Natural killer cell (primary cell): ENCODE data around the gene ZSCAN5B. TPM values are rescaled to one million over a fixed set of nuclear protein-coding genes. Genes with fewer than 3 reads are reported as not detected.

ENCODE experiments used
- ATAC-seq, 3 donors: fragments of 150-1000 bp in 2 of 3; fragments of 200-7000 bp in 1 of 3; cut with Tn5 transposase; 1 replicate in 1 of 3; 2 replicates in 2 of 3; pipeline ENCODE4 v1.10.0; 2021; ENCODE audit warnings: mild to moderate bottlenecking in 2 of 3, moderate library complexity in 2 of 3
- DNase-seq, 2 donors: peaks; one replicate each; pipeline versions ENCODE4 v3.0.0 to v3.0.0-alpha.2; 2013 to 2021; ENCODE audit warnings: mixed read lengths in 1 of 2
- H3K27ac ChIP-seq: one replicate; pipeline ENCODE4 v1.5.1; 2013; ENCODE audit warnings: mild to moderate bottlenecking, low read length
- H3K27me3 ChIP-seq: one replicate; pipeline ENCODE4 v1.6.1; 2013; ENCODE audit warnings: low read length; ENCODE audit not compliant: control insufficient read depth, insufficient read depth
- H3K36me3 ChIP-seq: one replicate; pipeline ENCODE4 v1.6.1; 2013; ENCODE audit warnings: low read length; ENCODE audit not compliant: control insufficient read depth, insufficient read depth
- H3K4me1 ChIP-seq: one replicate; pipeline ENCODE4 v1.6.1; 2013; ENCODE audit warnings: low read length; ENCODE audit not compliant: control insufficient read depth, insufficient read depth
- H3K4me3 ChIP-seq: one replicate; pipeline ENCODE4 v1.5.1; 2013; ENCODE audit warnings: low read length
- H3K9me3 ChIP-seq: one replicate; pipeline ENCODE4 v1.6.1; 2013; ENCODE audit warnings: low read length; ENCODE audit not compliant: control insufficient read depth, insufficient read depth
- H3K27ac Mint-ChIP-seq, 2 donors: one replicate each; pipeline ENCODE4 v1.8.0; 2022; ENCODE audit warnings: mild to moderate bottlenecking in 2 of 2, mixed read lengths in 2 of 2, moderate library complexity in 1 of 2
- H3K27me3 Mint-ChIP-seq, 2 donors: one replicate each; pipeline ENCODE4 v1.8.0; 2022; ENCODE audit warnings: low read depth in 2 of 2, mixed read lengths in 2 of 2
- H3K36me3 Mint-ChIP-seq: one replicate; pipeline ENCODE4 v1.8.0; 2022; ENCODE audit warnings: mixed read lengths
- H3K4me1 Mint-ChIP-seq, 2 donors: one replicate each; pipeline ENCODE4 v1.8.0; 2022; ENCODE audit warnings: mixed read lengths in 2 of 2
- H3K4me3 Mint-ChIP-seq: one replicate; pipeline ENCODE4 v1.8.0; 2022; ENCODE audit warnings: mild to moderate bottlenecking, moderate library complexity, mixed read lengths
- H3K9me3 Mint-ChIP-seq, 2 donors: one replicate each; pipeline ENCODE4 v1.8.0; 2022; ENCODE audit warnings: mixed read lengths in 2 of 2
- CTCF ChIP-seq: fragments of 200-600 bp; IDR thresholded peaks from one replicate; pipeline ENCODE4 v1.8.0; 2022; ENCODE audit warnings: antibody characterized with exemption
- WGBS: methylation state at CpG from one replicate; pipeline ENCODE4 v1.1.7; 2013; ENCODE audit warnings: missing lambda C conversion rate; ENCODE audit not compliant: insufficient coverage; 5-methylcytosine and 5-hydroxymethylcytosine counted together
- intact Hi-C: fragments of 100-400 bp; cut with micrococcal nuclease; formaldehyde crosslinking; loops from one replicate; pipeline ENCODE4 v1.14.2; 2022
- total RNA-seq, 4 donors: library from RNA; stranded (reverse); fragments of 120-200 nt in 1 of 4; gene quantifications; one replicate each; pipeline versions ENCODE4 v1.2.3 to v1.2.4, GENCODE V29; 2013 to 2022

ZSCAN5B gene
- total RNA-seq, 3 donors from 2014 or later (not counting 1 experiment from before 2014, with no cell fraction given), result not detected

GRCh38 chr19:56201973-56202372 is 4.4 kb upstream of the ZSCAN5B start, which contains the start of gene ZSCAN5C:
Gene ZSCAN5C, plus strand, starts transcription at chr19:56202273. Its CDS starts 3,641 bp downstream, at chr19:56205914.
- Histone ChIP-seq H3K4me3 (no peak within 1 kb of the TSS), H3K36me3 (no peaks in the 10 kb centered on the region), H3K4me1 (no peaks in the 10 kb centered on the region), H3K9me3 (no peaks in the 10 kb centered on the region), H3K27ac (no peak within 1 kb of the TSS), H3K27me3 (no peaks in the 10 kb centered on the region)
- Mint-ChIP-seq H3K27me3 (peaks cover 0 to 12% of the 10 kb centered on the region in 2 donors), H3K36me3 (no peaks in the 10 kb centered on the region), H3K4me3 (no peak within 1 kb of the TSS), H3K4me1 (no peaks in the 10 kb centered on the region), H3K27ac (no peak within 1 kb of the TSS), H3K9me3 (no peaks in the 10 kb centered on the region)
- no peak for TF ChIP-seq CTCF
- no peak for ATAC-seq
- intact Hi-C loops, result no loop called here
- 79% methylated on average over 2 of the region's 3 CpGs for WGBS
- DNase-seq, result no peak

- H3K27ac Mint-ChIP-seq, result no peak overlapping the region
- no peak overlapping the region for H3K4me3 Mint-ChIP-seq
- no peaks in the 10 kb centered on the region for H3K36me3 Mint-ChIP-seq
- no peak overlapping the region for H3K27ac ChIP-seq
- no peaks in the 10 kb centered on the region for H3K9me3 Mint-ChIP-seq
- ATAC-seq, result no peak
- intact Hi-C loops, result no loop called here
- TF ChIP-seq CTCF, result no peak
- WGBS, result 69% methylated on average over 4 of the region's 7 CpGs
- H3K36me3 ChIP-seq, result no peaks in the 10 kb centered on the region
- H3K27me3 Mint-ChIP-seq, result peaks cover 0 to 9% of the 10 kb centered on the region in 2 donors
- H3K4me1 Mint-ChIP-seq, result no peaks in the 10 kb centered on the region
- H3K27me3 ChIP-seq, result no peaks in the 10 kb centered on the region
- no peaks in the 10 kb centered on the region for H3K4me1 ChIP-seq
- DNase-seq, result no peak
- no peaks in the 10 kb centered on the region for H3K9me3 ChIP-seq
- H3K4me3 ChIP-seq, result no peak overlapping the region
Measured at GRCh38 chr19:56199687-56200086, 2.1 kb upstream of the ZSCAN5B start.

- intact Hi-C loops, result no loop called here
- H3K36me3 ChIP-seq, result no peaks in the 10 kb centered on the region
- 94% methylated on average over 12 of the region's 12 CpGs for WGBS
- H3K27me3 ChIP-seq, result no peaks in the 10 kb centered on the region
- H3K27ac ChIP-seq, result no peak overlapping the region
- H3K4me3 ChIP-seq, result no peak overlapping the region
- ATAC-seq (no peak), DNase-seq (no peak)
- no peaks in the 10 kb centered on the region for H3K4me1 ChIP-seq
- Mint-ChIP-seq H3K4me1 (no peaks in the 10 kb centered on the region), H3K9me3 (no peaks in the 10 kb centered on the region), H3K27me3 (no peaks in the 10 kb centered on the region), H3K27ac (no peak overlapping the region), H3K36me3 (no peaks in the 10 kb centered on the region), H3K4me3 (no peak overlapping the region)
- no peaks in the 10 kb centered on the region for H3K9me3 ChIP-seq
- TF ChIP-seq CTCF, result no peak
Measured at GRCh38 chr19:56193981-56194640, 3.5 kb downstream of the ZSCAN5B start.

- H3K9me3 Mint-ChIP-seq, result no peaks in the 10 kb centered on the region
- H3K27ac Mint-ChIP-seq, result no peak overlapping the region
- H3K4me1 Mint-ChIP-seq, result no peaks in the 10 kb centered on the region
- H3K4me3 ChIP-seq, result no peak overlapping the region
- H3K27me3 ChIP-seq, result no peaks in the 10 kb centered on the region
- H3K27ac ChIP-seq, result no peak overlapping the region
- WGBS, result 88% methylated on average over 10 of the region's 10 CpGs
- no peaks in the 10 kb centered on the region for H3K4me1 ChIP-seq
- TF ChIP-seq CTCF, result no peak
- H3K27me3 Mint-ChIP-seq, result no peaks in the 10 kb centered on the region
- no peaks in the 10 kb centered on the region for H3K9me3 ChIP-seq
- no peaks in the 10 kb centered on the region for H3K36me3 Mint-ChIP-seq
- intact Hi-C loops, result no loop called here
- no peaks in the 10 kb centered on the region for H3K36me3 ChIP-seq
- DNase-seq (no peak), ATAC-seq (no peak)
- no peak overlapping the region for H3K4me3 Mint-ChIP-seq
Measured at GRCh38 chr19:56191711-56192110, 5.9 kb downstream of the ZSCAN5B start.
